Measurements from ENCODE around the gene MSRB2.

- TF ChIP-seq CTCF (IDR thresholded peaks at IDR 0.05; ENCODE audit: insufficient read depth, low read length, poor library complexity, severe bottlenecking) (no peak), EZH2phosphoT487 (conservative IDR thresholded peaks at IDR 0.05; ENCODE audit: low read length) (no peak)
These were observed 34.5 kb upstream of the MSRB2 start for GRCh38 chr10:23060918-23061317.
